Upper lobe of right lung (tissue), 1 donor: ENCODE measurements around the gene ZIC4. TPM values are rescaled to one million over a fixed set of nuclear protein-coding genes. Genes with fewer than 3 reads are reported as not detected.

Experiments
- ATAC-seq: fragments of 200-7000 bp; cut with Tn5 transposase; one replicate; pipeline ENCODE4 v1.9.1; 2020; ENCODE audit warnings: mild to moderate bottlenecking, moderate library complexity
- DNase-seq: peaks from one replicate; pipeline ENCODE4 v3.0.0-alpha.2; 2020
- H3K27ac ChIP-seq: fragments of 200-600 bp; one replicate; pipeline ENCODE4 v1.8.0; 2022
- H3K27me3 ChIP-seq: fragments of 200-600 bp; one replicate; pipeline ENCODE4 v1.8.0; 2022; ENCODE audit warnings: mild to moderate bottlenecking
- H3K36me3 ChIP-seq: fragments of 200-600 bp; one replicate; pipeline ENCODE4 v1.8.0; 2022
- H3K4me1 ChIP-seq: fragments of 200-600 bp; one replicate; pipeline ENCODE4 v1.8.0; 2022
- H3K4me3 ChIP-seq: fragments of 200-600 bp; one replicate; pipeline ENCODE4 v1.8.0; 2022; ENCODE audit warnings: mild to moderate bottlenecking
- H3K9me3 ChIP-seq: fragments of 200-600 bp; one replicate; pipeline ENCODE4 v1.8.0; 2022
- intact Hi-C: fragments of 100-400 bp; cut with DNase I; formaldehyde crosslinking; loops from one replicate; pipeline ENCODE4 v1.11.0; 2022
- total RNA-seq: library from RNA; stranded (reverse); fragmentation: NEBNext Ultra II Directional; extraction: Animal tissue kit (Norgen Biotek cat#: 25700); gene quantifications from one replicate; pipeline ENCODE4 v1.2.1, GENCODE V29; 2021
- TF ChIP-seq, protein P1 (sequence below): fragments of 200-600 bp; IDR thresholded peaks from one replicate; pipeline ENCODE4 v1.8.0; 2022; ENCODE audit warnings: antibody characterized with exemption
- donor health status: DM: no; HTN: yes; CAD: no; lungs with severe emphysema.

The ZIC4 gene
- total RNA-seq, 1 donor from 2014 or later: not detected

DNA sequence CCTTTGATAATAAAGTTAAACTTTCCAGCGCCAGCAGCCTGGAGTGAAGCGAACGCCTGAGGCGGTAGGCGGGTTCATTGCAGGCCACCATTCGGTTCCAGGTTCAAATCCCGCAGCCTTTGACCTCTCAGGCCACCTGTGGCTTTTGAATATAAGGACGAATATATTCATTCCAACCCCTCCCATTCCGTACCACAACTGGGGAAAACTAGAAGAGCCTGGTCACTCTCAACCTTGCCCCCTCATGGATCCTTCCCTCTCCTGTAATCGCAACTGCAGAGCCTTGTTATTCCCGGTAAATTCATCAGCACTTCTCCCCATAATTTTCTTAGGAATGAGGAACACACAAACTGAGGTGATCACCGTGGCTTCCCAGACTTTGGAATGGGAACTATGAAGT, 35.2 kb downstream of the ZIC4 start:
- DNase-seq: no peak
- Histone ChIP-seq H3K9me3 (no peaks in the 10 kb centered on the region), H3K27me3 (peaks cover 90% of the 10 kb centered on the region), H3K4me3 (no peak overlapping the region), H3K27ac (no peak overlapping the region), H3K4me1 (no peaks in the 10 kb centered on the region), H3K36me3 (no peaks in the 10 kb centered on the region)
- intact Hi-C loops: no loop called here
- TF ChIP-seq, protein P1, sequence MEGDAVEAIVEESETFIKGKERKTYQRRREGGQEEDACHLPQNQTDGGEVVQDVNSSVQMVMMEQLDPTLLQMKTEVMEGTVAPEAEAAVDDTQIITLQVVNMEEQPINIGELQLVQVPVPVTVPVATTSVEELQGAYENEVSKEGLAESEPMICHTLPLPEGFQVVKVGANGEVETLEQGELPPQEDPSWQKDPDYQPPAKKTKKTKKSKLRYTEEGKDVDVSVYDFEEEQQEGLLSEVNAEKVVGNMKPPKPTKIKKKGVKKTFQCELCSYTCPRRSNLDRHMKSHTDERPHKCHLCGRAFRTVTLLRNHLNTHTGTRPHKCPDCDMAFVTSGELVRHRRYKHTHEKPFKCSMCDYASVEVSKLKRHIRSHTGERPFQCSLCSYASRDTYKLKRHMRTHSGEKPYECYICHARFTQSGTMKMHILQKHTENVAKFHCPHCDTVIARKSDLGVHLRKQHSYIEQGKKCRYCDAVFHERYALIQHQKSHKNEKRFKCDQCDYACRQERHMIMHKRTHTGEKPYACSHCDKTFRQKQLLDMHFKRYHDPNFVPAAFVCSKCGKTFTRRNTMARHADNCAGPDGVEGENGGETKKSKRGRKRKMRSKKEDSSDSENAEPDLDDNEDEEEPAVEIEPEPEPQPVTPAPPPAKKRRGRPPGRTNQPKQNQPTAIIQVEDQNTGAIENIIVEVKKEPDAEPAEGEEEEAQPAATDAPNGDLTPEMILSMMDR: no peak
- no peak for ATAC-seq

DNA sequence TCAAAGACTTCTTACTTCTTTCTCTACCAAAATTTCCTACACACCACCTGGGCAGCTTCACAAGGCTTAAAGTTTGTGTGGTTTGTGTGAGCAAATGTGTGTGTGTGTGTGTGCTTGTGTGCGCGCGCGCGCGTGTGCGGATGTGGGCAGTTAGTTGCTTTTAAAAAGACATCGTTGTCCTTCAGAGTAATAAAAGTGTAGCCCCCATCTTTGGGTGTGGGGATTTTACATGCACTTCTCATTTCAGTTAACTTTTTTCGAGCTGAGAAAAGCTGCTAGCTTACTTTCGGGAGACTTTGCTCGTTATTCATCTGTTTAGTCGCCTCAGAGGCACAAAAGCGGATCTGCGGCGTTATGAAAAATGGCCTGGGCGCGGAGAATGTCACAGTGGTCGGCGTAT, 36.0 kb downstream of the ZIC4 start:
- H3K27me3 ChIP-seq: peaks cover 92% of the 10 kb centered on the region
- H3K4me3 ChIP-seq: no peak overlapping the region
- no peaks in the 10 kb centered on the region for H3K36me3 ChIP-seq
- H3K27ac ChIP-seq: no peak overlapping the region
- DNase-seq (no peak), ATAC-seq (no peak)
- TF ChIP-seq, protein P1: no peak
- no peaks in the 10 kb centered on the region for H3K9me3 ChIP-seq
- H3K4me1 ChIP-seq: no peaks in the 10 kb centered on the region
- intact Hi-C loops: no loop called here

DNA sequence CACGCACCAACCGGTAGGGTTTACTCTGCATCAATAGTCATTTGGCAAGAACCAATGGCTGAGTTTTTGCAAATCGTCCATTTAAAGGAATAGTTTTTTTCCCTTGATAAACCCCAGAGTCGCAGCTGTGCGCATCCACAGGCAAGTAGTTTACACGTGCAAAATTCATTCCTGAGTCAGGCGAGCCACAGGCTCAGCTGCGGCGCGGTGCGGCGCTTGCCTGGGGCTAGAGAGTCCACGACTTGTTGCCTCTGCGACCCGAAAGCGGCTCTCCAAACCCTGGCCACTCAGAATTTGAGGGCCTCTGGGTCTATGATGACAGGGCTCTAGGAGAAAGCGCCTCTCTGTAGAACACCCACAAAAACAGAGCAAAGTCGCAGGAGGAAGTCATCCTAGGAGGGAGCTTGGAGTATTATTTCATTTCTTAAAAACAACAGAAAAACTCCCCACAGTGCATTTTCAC, 36.7 kb downstream of the ZIC4 start:
- H3K27ac ChIP-seq: no peak overlapping the region
- TF ChIP-seq, protein P1: no peak
- no peak for DNase-seq
- no peak for ATAC-seq
- no peaks in the 10 kb centered on the region for H3K4me1 ChIP-seq
- peaks cover 89% of the 10 kb centered on the region for H3K27me3 ChIP-seq
- no peaks in the 10 kb centered on the region for H3K9me3 ChIP-seq
- intact Hi-C loops: no loop called here
- H3K36me3 ChIP-seq: no peaks in the 10 kb centered on the region
- no peak overlapping the region for H3K4me3 ChIP-seq

DNA sequence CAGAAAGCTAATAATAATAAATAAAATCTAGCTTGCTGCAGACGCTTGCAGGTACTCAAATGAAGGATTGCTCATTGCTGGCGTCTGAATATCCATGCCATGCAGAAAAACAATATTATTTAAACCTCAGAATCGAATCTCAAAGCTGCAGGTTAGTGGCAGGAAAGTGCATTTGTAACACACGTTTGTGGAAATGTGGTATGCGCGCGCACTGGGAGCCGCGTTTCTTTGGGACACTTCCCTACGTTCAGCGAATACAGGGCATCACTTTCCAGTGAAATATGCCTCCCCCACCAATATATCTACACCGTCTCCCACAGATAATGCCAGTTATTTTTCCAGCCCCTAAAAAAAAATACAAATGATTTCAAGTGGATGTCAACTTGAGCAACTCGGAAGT, 37.1 kb downstream of the ZIC4 start:
- no peak for ATAC-seq
- H3K36me3 ChIP-seq: no peaks in the 10 kb centered on the region
- no peak for DNase-seq
- no peak overlapping the region for H3K4me3 ChIP-seq
- H3K9me3 ChIP-seq: no peaks in the 10 kb centered on the region
- no peak overlapping the region for H3K27ac ChIP-seq
- intact Hi-C loops: no loop called here
- TF ChIP-seq, protein P1: no peak
- H3K4me1 ChIP-seq: no peaks in the 10 kb centered on the region
- H3K27me3 ChIP-seq: peaks cover 84% of the 10 kb centered on the region

DNA sequence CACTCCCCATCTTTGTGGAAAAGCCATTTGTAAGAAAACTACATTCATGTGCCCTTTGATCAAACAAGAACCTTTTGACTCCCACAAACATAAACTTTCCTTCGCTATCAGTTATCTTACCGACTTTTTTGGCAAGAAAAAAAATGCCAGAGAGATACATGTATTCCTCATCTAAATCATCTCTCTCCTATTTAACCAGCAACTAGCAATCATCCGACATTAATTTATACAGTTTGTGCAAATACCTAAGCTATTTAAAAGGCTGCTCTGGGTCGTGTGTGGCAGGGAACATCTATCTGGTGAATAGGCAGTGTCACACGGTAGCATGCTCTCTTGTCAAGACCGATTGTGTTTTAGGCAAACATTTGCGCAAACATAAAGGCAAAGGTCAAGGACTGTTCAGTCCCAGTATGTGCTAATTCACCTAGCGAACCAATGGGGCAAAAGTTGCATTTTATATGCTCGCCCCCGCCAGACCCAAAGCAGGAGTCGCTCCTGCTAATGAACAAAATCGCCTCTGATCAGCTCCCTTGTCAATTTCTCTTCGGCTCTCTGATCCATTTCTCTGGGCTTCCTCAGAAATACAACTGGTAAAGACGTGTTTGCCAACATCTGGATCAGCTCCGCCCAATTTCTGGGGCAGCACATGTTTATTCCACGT, 37.7 kb downstream of the ZIC4 start:
- Histone ChIP-seq H3K36me3 (no peaks in the 10 kb centered on the region), H3K9me3 (no peaks in the 10 kb centered on the region), H3K4me1 (no peaks in the 10 kb centered on the region), H3K4me3 (no peak overlapping the region), H3K27me3 (peaks cover 79% of the 10 kb centered on the region), H3K27ac (no peak overlapping the region)
- intact Hi-C loops: no loop called here
- TF ChIP-seq, protein P1: no peak
- ATAC-seq: no peak
- DNase-seq: no peak

DNA sequence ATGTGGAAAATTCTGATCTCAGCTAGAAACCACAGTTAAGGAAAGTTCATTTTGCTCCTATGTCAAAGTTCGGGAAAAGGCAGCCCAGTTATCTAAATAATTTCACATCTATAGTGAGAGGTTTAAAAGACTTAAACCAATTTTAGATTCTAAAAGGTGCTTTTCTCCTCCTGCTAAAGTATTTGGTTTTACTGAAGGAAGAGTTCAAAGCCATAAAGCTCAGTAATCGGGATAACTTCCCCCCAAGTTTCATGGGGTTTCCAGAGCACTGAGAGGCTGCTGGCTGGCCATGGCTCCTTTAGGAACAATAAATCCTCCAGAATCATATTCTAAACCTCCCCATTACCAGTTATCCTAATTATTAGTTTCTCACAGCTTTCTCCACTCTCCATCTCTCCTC, 38.2 kb downstream of the ZIC4 start:
- Histone ChIP-seq H3K4me3 (no peak overlapping the region), H3K27me3 (peaks cover 75% of the 10 kb centered on the region), H3K36me3 (no peaks in the 10 kb centered on the region), H3K4me1 (no peaks in the 10 kb centered on the region), H3K9me3 (no peaks in the 10 kb centered on the region), H3K27ac (no peak overlapping the region)
- ATAC-seq (no peak), DNase-seq (no peak)
- TF ChIP-seq, protein P1: no peak
- intact Hi-C loops: no loop called here
